A549 (cell line): ENCODE results near the gene SLC7A10. TPM values are rescaled to one million over a fixed set of nuclear protein-coding genes. Genes with fewer than 3 reads are reported as not detected.
A peak's percentile ranks its signal among the peaks of the same experiment; 100 is the strongest.

Source experiments
- ATAC-seq, 2 experiments: fragments of 200-7000 bp in 1 of 2; fragments of >200 bp in 1 of 2; cut with Nextera tagmentation in 1 of 2; cut with Tn5 transposase in 1 of 2; 3 replicates each; pipeline versions ENCODE4 v1.8.0 to v1.9.1; 2018 to 2020; ENCODE audit warnings: mild to moderate bottlenecking in 1 of 2, moderate library complexity in 1 of 2
- CTCF ChIA-PET: fragments of 300-600 bp; sonication (Branson Sonifier 250); formaldehyde crosslinking; extraction: SDS; loops from one replicate; lab custom pipeline; 2021; ENCODE audit warnings: antibody characterized with exemption, inconsistent platforms; lab: Yijun Ruan, JAX
- POLR2A ChIA-PET: fragments of 350-600 bp; formaldehyde crosslinking; extraction: SDS; loops from one replicate; lab custom pipeline; 2021; ENCODE audit warnings: antibody characterized with exemption, inconsistent platforms; lab: Yijun Ruan, JAX
- DNase-seq, 2 experiments: peaks; one replicate each; pipeline versions ENCODE4 v3.0.0 to v3.0.0-alpha.2; 2011 to 2016; ENCODE audit warnings: low read depth in 1 of 2, low spot score in 1 of 2
- FAIRE-seq: peaks from 2 replicates; lab custom pipeline; 2011; peaks lifted over from hg19 to GRCh38; lab: Jason Lieb, UNC
- H3K27ac ChIP-seq, 2 experiments: fragments of >200 bp; sonication (Bioruptor Twin); formaldehyde crosslinking; 3 replicates each; pipeline ENCODE4 v1.5.1; 2016 to 2017
- H3K4me1 ChIP-seq: fragments of >200 bp; sonication (Bioruptor Twin); formaldehyde crosslinking; 3 replicates; pipeline ENCODE4 v1.6.1; 2016
- H3K4me2 ChIP-seq: fragments of >200 bp; sonication (Bioruptor Twin); formaldehyde crosslinking; 3 replicates; pipeline ENCODE4 v1.6.1; 2016
- H3K4me3 ChIP-seq: fragments of >200 bp; sonication (Bioruptor Twin); formaldehyde crosslinking; 3 replicates; pipeline ENCODE4 v1.5.1; 2016
- H3K9me3 ChIP-seq: fragments of >200 bp; sonication (Bioruptor Twin); formaldehyde crosslinking; 3 replicates; pipeline ENCODE4 v1.6.1; 2016
- CEBPB ChIP-seq, 2 experiments: fragments of >200 bp in 1 of 2; sonication (Bioruptor Twin) in 1 of 2; formaldehyde crosslinking in 1 of 2; IDR thresholded peaks; 2 replicates each; pipeline ENCODE4 v1.6.1; 2012 to 2016
- EP300 ChIP-seq, 2 experiments: fragments of >200 bp; sonication (Bioruptor Twin); formaldehyde crosslinking; IDR thresholded peaks; 2 replicates in 1 of 2; 3 replicates in 1 of 2; pipeline ENCODE4 v1.6.1; 2016 to 2017
- ESRRA ChIP-seq: fragments of 150-350 bp; IDR thresholded peaks from 2 replicates; pipeline ENCODE4 v1.6.1; 2014; ENCODE audit warnings: mild to moderate bottlenecking, low read length, borderline replicate concordance
- FOSL2 ChIP-seq, 2 experiments: fragments of 450-650 bp in 1 of 2; fragments of >200 bp in 1 of 2; sonication (Bioruptor Twin) in 1 of 2; formaldehyde crosslinking; IDR thresholded peaks; 2 replicates each; pipeline versions ENCODE4 v1.5.0 to v1.6.1; 2016 to 2020; ENCODE audit warnings: mild to moderate bottlenecking in 1 of 2, moderate library complexity in 1 of 2
- FOXS1 ChIP-seq: fragments of 250-450 bp; sonication (Bioruptor Pico); IDR thresholded peaks from 2 replicates; pipeline ENCODE4 v1.5.0; 2020; ENCODE audit warnings: mild to moderate bottlenecking, moderate library complexity
- GATA3 ChIP-seq: IDR thresholded peaks from 2 replicates; pipeline ENCODE4 v1.6.1; 2012; ENCODE audit warnings: borderline replicate concordance
- JUN ChIP-seq, 2 experiments: fragments of >200 bp; sonication (Bioruptor Twin); formaldehyde crosslinking; IDR thresholded peaks; 2 replicates in 1 of 2; 3 replicates in 1 of 2; pipeline ENCODE4 v1.6.1; 2016 to 2017
- JUNB ChIP-seq: fragments of >200 bp; sonication (Bioruptor Twin); formaldehyde crosslinking; IDR thresholded peaks from 2 replicates; pipeline ENCODE4 v1.6.1; 2016
- KDM5A ChIP-seq: fragments of 200-600 bp; sonication (generic); IDR thresholded peaks from 2 replicates; pipeline ENCODE4 v1.6.1; 2016; ENCODE audit warnings: antibody characterized with exemption, mild to moderate bottlenecking
- MAZ ChIP-seq: fragments of 150-350 bp; IDR thresholded peaks from 2 replicates; pipeline ENCODE4 v1.6.1; 2014; ENCODE audit warnings: antibody characterized with exemption, low read depth, low read length, borderline replicate concordance
- MYC ChIP-seq: IDR thresholded peaks from 2 replicates; pipeline ENCODE4 v1.6.1; 2012; ENCODE audit warnings: mild to moderate bottlenecking, inconsistent platforms, low read length, improper control_type of control experiment, borderline replicate concordance
- NPAS2 ChIP-seq: fragments of 250-450 bp; sonication (Bioruptor Pico); IDR thresholded peaks from 2 replicates; pipeline ENCODE4 v1.8.0; 2022; ENCODE audit warnings: mild to moderate bottlenecking, moderate library complexity, borderline replicate concordance
- NR3C1 ChIP-seq: fragments of >200 bp; sonication (Bioruptor Twin); formaldehyde crosslinking; IDR thresholded peaks from 3 replicates; pipeline ENCODE4 v1.6.1; 2017
- RAD21 ChIP-seq, 2 experiments: fragments of >200 bp in 1 of 2; sonication (Bioruptor Twin) in 1 of 2; formaldehyde crosslinking in 1 of 2; IDR thresholded peaks in 1 of 2; conservative IDR thresholded peaks in 1 of 2; 2 replicates in 1 of 2; 3 replicates in 1 of 2; pipeline ENCODE4 v1.6.1; 2012 to 2018; ENCODE audit warnings: inconsistent platforms in 1 of 2
- RCOR1 ChIP-seq: fragments of 150-350 bp; IDR thresholded peaks from 2 replicates; pipeline ENCODE4 v1.6.1; 2014; ENCODE audit warnings: antibody characterized with exemption, low read length, low read depth
- SMC3 ChIP-seq: fragments of >200 bp; sonication (Bioruptor Twin); formaldehyde crosslinking; IDR thresholded peaks from 3 replicates; pipeline ENCODE4 v1.6.1; 2018; ENCODE audit warnings: inconsistent platforms
- WGBS: methylation state at CpG from one replicate; pipeline ENCODE4 v1.1.6; 2017; ENCODE audit errors: missing lambda C conversion rate; 5-methylcytosine and 5-hydroxymethylcytosine counted together
- polyA plus RNA-seq, 4 experiments: library from polyadenylated mRNA; depleted of rRNA in 3 of 4; stranded (reverse); fragments of >200 nt; fragmentation: RNase III in 1 of 4; extraction: RNeasy Plus Mini Kit Qiagen cat#74134 plus additional on column Dnase treatment in 1 of 4; gene quantifications; 2 replicates in 3 of 4; 3 replicates in 1 of 4; pipeline ENCODE4 v1.2.3, GENCODE V29; 2011 to 2017
- TF ChIP-seq, protein P1 (sequence below): IDR thresholded peaks from 2 replicates; pipeline ENCODE4 v1.6.1; 2012; ENCODE audit warnings: low read depth, borderline replicate concordance
- TF ChIP-seq, protein P2 (sequence below): fragments of >200 bp; sonication (Bioruptor Twin); formaldehyde crosslinking; IDR thresholded peaks from 3 replicates; pipeline ENCODE4 v1.5.1; 2016
- TF ChIP-seq, protein P3 (sequence below): fragments of 150-350 bp; IDR thresholded peaks from 2 replicates; pipeline ENCODE4 v1.6.1; 2014; ENCODE audit warnings: low read depth, mild to moderate bottlenecking, low read length
- TF ChIP-seq, protein P4 (sequence below): IDR thresholded peaks from 2 replicates; pipeline ENCODE4 v1.6.1; 2012
- TF ChIP-seq, protein P5 (sequence below): fragments of 450-650 bp; IDR thresholded peaks from 2 replicates; pipeline ENCODE4 v1.6.1; 2014; ENCODE audit warnings: antibody characterized with exemption
- TF ChIP-seq, protein P6 (sequence below): fragments of >200 bp; sonication (Bioruptor Twin); formaldehyde crosslinking; IDR thresholded peaks from 3 replicates; pipeline ENCODE4 v1.6.1; 2016

Gene SLC7A10
- polyA plus RNA-seq, 2 of the 4 experiments (the other 2 are of a cell fraction), result 0.05 to 0.26 TPM

DNA sequence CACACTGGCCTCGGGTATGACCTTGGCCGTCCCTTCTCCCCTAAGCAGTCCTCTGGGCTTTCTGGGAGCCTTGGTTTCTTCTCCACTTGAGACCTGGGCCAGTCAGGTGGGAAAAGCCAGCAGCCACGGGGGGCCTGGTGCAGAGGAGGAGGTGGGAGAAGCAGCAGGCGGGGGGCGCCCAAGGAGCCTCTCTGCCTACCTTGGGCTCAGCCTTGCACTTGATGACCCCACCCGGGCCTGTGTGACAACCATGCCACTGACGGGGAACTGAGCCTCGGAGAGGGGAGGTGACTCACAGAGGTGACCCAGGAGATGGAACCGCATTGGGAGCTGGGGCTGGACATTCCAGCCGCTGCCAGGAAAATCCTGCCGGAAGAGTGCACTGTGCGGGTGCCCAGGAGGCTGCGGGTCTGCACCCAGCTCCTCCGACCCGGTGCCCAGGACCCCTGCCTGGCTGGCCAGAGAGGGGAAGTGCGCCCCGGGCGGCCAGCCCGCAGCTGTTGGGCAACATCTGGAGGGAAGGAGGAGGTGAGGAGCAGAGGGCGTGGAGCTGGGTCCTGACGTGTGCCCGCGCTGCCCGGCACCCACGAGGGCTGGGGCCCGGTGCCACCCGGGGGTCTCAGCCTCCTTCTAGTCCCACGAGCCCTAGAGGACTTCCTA, 23.4 kb upstream of the SLC7A10 start:
- FAIRE-seq (no peak), ATAC-seq (peak; percentile 72 to 79), DNase-seq (peak; percentile 63 to 90)
- H3K27ac ChIP-seq, result peak overlapping the region; percentile 36 to 75; a peak in 4 of 6 replicates
- H3K9me3 ChIP-seq, result peaks cover 13% of the 10 kb centered on the region
- ChIA-PET CTCF (interaction anchor here (0.6 to 16.3 kb wide), 10 partner anchors 9 to 156 kb away, joined by 3 to 1493 read pairs (median 6); partner anchors contain the start of genes CEBPA and CEBPG), POLR2A (interaction anchor here (0.8 to 1.2 kb wide), 7 partner anchors 51 to 157 kb away, joined by 3 to 14 read pairs (median 4); partner anchors contain the start of genes CEBPA and CEBPG)
- TF ChIP-seq FOXS1, result no peak
- TF ChIP-seq, protein P1, sequence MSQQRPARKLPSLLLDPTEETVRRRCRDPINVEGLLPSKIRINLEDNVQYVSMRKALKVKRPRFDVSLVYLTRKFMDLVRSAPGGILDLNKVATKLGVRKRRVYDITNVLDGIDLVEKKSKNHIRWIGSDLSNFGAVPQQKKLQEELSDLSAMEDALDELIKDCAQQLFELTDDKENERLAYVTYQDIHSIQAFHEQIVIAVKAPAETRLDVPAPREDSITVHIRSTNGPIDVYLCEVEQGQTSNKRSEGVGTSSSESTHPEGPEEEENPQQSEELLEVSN, result 0 out of 2 replicates have a peak, but pooled peaks have one; percentile 39
- TF ChIP-seq FOSL2 (IDR thresholded peaks at IDR 0.05), result no peak
- peak; percentile 68 for TF ChIP-seq FOSL2 (CRISPR knock-in tag; IDR thresholded peaks at IDR 0.05)
- TF ChIP-seq, protein P2, sequence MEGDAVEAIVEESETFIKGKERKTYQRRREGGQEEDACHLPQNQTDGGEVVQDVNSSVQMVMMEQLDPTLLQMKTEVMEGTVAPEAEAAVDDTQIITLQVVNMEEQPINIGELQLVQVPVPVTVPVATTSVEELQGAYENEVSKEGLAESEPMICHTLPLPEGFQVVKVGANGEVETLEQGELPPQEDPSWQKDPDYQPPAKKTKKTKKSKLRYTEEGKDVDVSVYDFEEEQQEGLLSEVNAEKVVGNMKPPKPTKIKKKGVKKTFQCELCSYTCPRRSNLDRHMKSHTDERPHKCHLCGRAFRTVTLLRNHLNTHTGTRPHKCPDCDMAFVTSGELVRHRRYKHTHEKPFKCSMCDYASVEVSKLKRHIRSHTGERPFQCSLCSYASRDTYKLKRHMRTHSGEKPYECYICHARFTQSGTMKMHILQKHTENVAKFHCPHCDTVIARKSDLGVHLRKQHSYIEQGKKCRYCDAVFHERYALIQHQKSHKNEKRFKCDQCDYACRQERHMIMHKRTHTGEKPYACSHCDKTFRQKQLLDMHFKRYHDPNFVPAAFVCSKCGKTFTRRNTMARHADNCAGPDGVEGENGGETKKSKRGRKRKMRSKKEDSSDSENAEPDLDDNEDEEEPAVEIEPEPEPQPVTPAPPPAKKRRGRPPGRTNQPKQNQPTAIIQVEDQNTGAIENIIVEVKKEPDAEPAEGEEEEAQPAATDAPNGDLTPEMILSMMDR, result peak; percentile 48
- TF ChIP-seq, protein P3, sequence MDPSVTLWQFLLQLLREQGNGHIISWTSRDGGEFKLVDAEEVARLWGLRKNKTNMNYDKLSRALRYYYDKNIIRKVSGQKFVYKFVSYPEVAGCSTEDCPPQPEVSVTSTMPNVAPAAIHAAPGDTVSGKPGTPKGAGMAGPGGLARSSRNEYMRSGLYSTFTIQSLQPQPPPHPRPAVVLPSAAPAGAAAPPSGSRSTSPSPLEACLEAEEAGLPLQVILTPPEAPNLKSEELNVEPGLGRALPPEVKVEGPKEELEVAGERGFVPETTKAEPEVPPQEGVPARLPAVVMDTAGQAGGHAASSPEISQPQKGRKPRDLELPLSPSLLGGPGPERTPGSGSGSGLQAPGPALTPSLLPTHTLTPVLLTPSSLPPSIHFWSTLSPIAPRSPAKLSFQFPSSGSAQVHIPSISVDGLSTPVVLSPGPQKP, result no peak
- no peak for TF ChIP-seq JUN (IDR thresholded peaks at IDR 0.05)
- no peak for TF ChIP-seq MAZ
- no peak for TF ChIP-seq GATA3
- TF ChIP-seq JUNB, result no peak
- TF ChIP-seq EP300 (IDR thresholded peaks at IDR 0.05), result no peak
- no peak for TF ChIP-seq RCOR1
- TF ChIP-seq CEBPB (IDR thresholded peaks at IDR 0.05), result peak in 1 of 2 experiments; percentile 55; a peak in 2 of 4 replicates
- TF ChIP-seq SMC3, result peak; percentile 59; the same call in 2 of the 3 replicates
- TF ChIP-seq NPAS2 (CRISPR knock-in tag), result no peak
- TF ChIP-seq, protein P4, sequence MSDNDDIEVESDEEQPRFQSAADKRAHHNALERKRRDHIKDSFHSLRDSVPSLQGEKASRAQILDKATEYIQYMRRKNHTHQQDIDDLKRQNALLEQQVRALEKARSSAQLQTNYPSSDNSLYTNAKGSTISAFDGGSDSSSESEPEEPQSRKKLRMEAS, result no peak
- no peak for TF ChIP-seq NR3C1
- no peak for TF ChIP-seq KDM5A
- peak in 1 of 2 experiments; percentile 45; a peak in 3 of 5 replicates for TF ChIP-seq RAD21 (conservative IDR thresholded peaks at IDR 0.05 in 1 of 2, IDR thresholded peaks at IDR 0.05 in 1 of 2)
- 12% methylated on average over 26 of the region's 28 CpGs for WGBS
- peaks cover 13% of the 10 kb centered on the region for H3K4me1 ChIP-seq
- H3K4me3 ChIP-seq, result 0 out of 3 replicates have a peak overlapping the region, but pooled peaks have one; percentile 18
- peak overlapping the region; percentile 80 for H3K4me2 ChIP-seq

DNA sequence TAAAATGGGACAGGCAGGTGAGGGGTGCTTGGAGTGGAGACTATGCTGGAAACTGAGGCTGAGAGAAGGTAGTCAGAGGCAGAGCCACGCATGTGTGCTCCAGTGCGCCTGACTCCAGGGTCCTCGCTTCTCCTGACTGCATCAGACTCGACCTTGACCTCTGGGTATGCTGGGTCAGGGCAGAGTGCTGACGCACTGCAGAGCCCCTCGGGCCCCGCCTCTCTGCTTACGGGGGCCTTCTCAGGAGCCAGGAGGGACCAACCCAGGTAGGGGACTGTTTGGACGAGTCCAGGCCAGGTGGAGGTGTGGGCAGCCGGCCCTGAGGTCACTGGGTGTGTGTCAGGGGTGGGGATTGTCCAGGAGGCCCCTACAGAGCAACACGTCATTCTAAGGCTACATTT, 22.9 kb upstream of the SLC7A10 start:
- Histone ChIP-seq H3K4me3 (no peak overlapping the region), H3K27ac (peak overlapping the region in 1 of 2 experiments; percentile 75; a peak in 1 of 6 replicates), H3K4me2 (no peak overlapping the region), H3K9me3 (peaks cover 13% of the 10 kb centered on the region), H3K4me1 (peaks cover 13% of the 10 kb centered on the region)
- no peak for DNase-seq
- 82% methylated on average over 11 of the region's 11 CpGs for WGBS
- TF ChIP-seq, protein P5, sequence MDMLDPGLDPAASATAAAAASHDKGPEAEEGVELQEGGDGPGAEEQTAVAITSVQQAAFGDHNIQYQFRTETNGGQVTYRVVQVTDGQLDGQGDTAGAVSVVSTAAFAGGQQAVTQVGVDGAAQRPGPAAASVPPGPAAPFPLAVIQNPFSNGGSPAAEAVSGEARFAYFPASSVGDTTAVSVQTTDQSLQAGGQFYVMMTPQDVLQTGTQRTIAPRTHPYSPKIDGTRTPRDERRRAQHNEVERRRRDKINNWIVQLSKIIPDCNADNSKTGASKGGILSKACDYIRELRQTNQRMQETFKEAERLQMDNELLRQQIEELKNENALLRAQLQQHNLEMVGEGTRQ, result no peak
- TF ChIP-seq, protein P6, sequence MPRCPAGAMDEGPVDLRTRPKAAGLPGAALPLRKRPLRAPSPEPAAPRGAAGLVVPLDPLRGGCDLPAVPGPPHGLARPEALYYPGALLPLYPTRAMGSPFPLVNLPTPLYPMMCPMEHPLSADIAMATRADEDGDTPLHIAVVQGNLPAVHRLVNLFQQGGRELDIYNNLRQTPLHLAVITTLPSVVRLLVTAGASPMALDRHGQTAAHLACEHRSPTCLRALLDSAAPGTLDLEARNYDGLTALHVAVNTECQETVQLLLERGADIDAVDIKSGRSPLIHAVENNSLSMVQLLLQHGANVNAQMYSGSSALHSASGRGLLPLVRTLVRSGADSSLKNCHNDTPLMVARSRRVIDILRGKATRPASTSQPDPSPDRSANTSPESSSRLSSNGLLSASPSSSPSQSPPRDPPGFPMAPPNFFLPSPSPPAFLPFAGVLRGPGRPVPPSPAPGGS, result no peak
- TF ChIP-seq MYC (no peak), RCOR1 (no peak), ESRRA (peak; percentile 20; the same call in 1 of the 2 replicates)
- peak in 1 of 2 experiments; percentile 13; a peak in 5 of 6 replicates for ATAC-seq
- ChIA-PET POLR2A (interaction anchor here (0.9 to 1.2 kb wide), 6 partner anchors 51 to 129 kb away, joined by 3 to 14 read pairs (median 4); partner anchors contain the start of genes CEBPA and CEBPG), CTCF (interaction anchor here (0.6 to 16.3 kb wide), 9 partner anchors 8 to 157 kb away, joined by 3 to 1493 read pairs (median 8); partner anchors contain the start of genes CEBPA and CEBPG)
- no peak for FAIRE-seq
